ENCODE results near the gene LSM2.
"Not testable (repeated sequence)": the region's sequence is repeated elsewhere in the genome, so short reads cannot be mapped to it uniquely, and the experiment has no call there.

DNA sequence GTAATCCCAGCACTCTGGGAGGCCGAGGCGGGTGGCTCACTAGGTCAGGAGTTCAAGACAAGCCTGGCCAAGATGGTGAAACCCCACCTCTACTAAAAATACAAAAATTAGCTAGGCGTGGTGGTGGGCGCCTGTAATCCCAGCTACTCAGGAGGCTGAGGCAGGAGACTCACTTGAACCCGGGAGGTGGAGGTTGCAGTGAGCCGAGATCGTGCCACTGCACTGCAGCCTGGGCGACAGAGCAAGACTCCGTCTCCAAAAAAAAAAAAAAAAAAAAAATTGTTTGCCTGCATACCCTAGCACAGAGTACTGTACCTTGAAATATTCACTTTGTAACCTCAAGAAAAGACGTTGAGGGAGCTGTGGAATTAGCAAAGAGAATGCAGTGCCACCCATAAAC is 13.6 kb upstream of the LSM2 start:
- TF ChIP-seq, protein P1, sequence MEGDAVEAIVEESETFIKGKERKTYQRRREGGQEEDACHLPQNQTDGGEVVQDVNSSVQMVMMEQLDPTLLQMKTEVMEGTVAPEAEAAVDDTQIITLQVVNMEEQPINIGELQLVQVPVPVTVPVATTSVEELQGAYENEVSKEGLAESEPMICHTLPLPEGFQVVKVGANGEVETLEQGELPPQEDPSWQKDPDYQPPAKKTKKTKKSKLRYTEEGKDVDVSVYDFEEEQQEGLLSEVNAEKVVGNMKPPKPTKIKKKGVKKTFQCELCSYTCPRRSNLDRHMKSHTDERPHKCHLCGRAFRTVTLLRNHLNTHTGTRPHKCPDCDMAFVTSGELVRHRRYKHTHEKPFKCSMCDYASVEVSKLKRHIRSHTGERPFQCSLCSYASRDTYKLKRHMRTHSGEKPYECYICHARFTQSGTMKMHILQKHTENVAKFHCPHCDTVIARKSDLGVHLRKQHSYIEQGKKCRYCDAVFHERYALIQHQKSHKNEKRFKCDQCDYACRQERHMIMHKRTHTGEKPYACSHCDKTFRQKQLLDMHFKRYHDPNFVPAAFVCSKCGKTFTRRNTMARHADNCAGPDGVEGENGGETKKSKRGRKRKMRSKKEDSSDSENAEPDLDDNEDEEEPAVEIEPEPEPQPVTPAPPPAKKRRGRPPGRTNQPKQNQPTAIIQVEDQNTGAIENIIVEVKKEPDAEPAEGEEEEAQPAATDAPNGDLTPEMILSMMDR (IDR thresholded peaks at IDR 0.05) = not testable (repeated sequence)
- TF ChIP-seq POLR2A (IDR thresholded peaks at IDR 0.05) = not testable (repeated sequence)
